GM21576 (cell line): Measurements from ENCODE around the gene ITPR1.

Source experiments
- ATAC-seq: cut with Tn5 transposase; IDR thresholded peaks from one replicate; pipeline ENCODE4 v1.9.1; 2021; ENCODE audit warnings: mild to moderate bottlenecking, moderate library complexity; ENCODE audit not compliant: unreplicated experiment

ITPR1 gene

GRCh38 chr3:4770561-4770960 lies 277.4 kb downstream of the ITPR1 start:
- ATAC-seq: no peak

DNA sequence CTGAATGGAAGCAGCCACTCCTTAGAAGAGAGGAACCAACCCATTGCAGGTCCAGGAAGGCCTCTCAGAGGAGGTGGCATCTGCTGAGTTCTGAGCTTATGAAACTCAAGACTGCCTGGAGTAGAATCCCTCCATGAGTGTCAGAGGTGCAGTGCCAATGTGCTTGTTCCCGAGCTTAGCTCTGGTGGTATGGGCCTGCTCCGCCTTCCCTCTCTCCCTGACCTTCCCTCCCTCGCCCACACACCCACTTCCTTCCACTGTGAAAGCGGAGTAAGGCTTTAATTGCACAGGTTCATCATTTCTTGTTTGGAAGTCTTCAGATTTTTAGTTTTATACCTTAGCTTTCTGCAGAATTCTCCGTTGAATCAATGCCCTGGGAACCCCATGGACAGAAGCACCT lies 278.1 kb downstream of the ITPR1 start:
- ATAC-seq: no peak

- no peak for ATAC-seq
These were observed 279.1 kb downstream of the ITPR1 start for GRCh38 chr3:4772171-4772804.

DNA sequence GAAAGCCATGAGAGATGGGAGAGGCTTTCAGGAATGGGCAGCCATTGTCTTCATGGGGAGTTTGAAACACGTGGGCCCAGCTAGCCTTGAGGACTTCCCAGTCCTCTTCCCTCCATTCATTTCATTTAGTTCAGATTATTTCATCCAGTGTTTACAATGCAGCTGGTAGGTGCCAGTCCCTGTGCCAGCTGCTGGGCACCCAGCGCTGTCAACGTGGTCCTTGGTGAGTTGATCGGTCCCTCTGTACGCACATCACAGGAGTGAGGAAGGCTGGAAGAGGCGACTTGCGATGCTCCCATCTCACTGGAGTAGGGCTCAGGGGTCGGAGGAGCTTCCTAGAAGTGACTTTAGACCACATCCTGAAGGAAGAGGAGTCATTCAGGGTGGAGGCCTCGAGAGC lies 279.7 kb downstream of the ITPR1 start:
- no peak for ATAC-seq

DNA sequence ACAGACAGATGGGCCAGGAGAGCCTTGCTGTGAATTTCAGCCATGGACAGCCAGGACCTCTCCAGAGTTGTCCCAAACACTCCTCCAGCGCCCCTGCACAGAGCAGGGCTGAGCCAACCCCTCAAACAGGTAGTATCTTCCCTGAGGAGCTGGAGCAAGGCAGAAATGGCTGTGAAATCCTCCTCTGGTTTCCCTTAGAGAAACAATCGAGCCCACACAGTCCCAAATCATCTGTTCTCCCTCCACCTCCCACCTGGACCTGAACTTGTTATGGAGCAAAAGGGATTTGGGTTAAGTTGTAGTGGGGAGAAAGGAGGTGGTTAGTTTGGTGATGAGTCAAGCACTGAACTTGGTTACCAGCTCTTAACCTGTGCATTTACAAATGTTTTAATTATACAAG lies 280.4 kb downstream of the ITPR1 start:
- ATAC-seq: no peak

DNA sequence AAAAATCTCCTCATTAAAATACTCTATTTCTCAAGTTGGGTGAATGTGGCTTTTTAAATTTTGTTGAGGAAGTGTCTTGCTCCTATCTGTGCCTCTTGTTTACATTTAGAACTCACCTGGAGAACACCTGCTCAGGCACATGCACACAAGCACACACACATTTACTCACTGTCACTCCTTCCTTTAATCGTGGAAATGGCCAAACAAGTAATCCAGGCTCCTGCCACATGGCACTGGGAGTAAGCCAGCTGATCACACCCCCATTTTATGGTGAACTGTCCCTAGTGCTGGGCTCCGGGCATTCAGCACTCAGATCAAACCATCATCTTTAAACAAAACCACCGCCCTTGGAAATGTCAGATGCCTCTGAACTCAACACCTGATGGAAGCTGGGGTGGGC lies 281.4 kb downstream of the ITPR1 start:
- no peak for ATAC-seq

- ATAC-seq: peak; percentile 46
These were observed 283.3 kb downstream of the ITPR1 start for GRCh38 chr3:4776399-4776979.

DNA sequence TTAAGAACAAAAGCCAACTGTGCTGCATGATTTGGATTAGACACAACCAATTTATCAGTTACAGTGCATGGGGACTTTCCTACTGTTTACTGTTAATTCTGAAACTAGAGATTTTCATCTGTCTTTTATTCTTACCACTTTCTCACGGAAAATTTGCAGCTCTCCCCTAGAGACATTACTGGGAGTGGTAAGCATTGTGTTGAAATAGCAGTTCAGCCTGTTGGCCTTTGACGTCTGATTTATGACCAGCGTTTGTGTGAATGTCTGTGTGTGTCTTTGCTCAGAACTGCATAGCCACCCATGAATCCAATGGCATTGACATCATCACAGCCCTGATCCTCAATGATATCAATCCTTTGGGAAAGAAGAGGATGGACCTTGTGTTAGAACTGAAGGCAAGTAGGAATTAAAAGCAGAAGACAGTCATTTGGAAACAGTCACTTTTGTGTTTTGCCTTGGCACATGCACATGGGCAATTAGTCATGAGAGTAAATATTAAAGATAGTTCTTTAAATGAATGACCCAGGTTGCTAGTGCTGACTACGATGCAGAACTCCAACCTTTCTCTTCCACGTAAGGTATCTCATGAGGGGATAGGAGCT lies 283.9 kb downstream of the ITPR1 start:
- peak; percentile 78 for ATAC-seq

DNA sequence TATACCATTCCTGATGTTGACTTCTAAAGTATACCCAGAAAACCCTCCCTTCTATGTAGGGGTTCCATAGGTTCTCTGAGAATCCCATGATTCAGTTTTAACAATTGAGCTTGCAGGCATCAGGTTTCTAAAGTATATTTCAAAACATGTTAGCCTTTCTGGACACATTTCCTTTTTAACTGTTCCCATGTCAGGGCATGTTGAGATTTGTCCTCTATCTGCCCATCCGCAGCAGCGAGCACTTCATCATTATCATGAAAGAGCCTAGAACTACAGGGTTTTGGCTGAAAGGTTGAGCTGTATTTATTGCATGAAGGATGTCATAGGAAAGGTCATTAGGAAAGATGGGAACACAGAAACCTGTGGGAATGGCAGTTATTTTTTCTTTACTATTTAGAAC lies 285.0 kb downstream of the ITPR1 start:
- ATAC-seq: no peak

GRCh38 chr3:4778740-4779139 lies 285.6 kb downstream of the ITPR1 start:
- ATAC-seq: no peak

GRCh38 chr3:4780545-4780957 lies 287.4 kb downstream of the ITPR1 start:
- ATAC-seq: no peak

- ATAC-seq: no peak
These were observed 288.9 kb downstream of the ITPR1 start for GRCh38 chr3:4782095-4782494.

- ATAC-seq: no peak
These were observed 292.4 kb downstream of the ITPR1 start for GRCh38 chr3:4785551-4785950.

GRCh38 chr3:4786431-4786830 lies 293.3 kb downstream of the ITPR1 start:
- ATAC-seq: no peak

- no peak for ATAC-seq
These were observed 298.2 kb downstream of the ITPR1 start for GRCh38 chr3:4791358-4791757.

GRCh38 chr3:4793311-4793710 lies 300.2 kb downstream of the ITPR1 start:
- no peak for ATAC-seq

DNA sequence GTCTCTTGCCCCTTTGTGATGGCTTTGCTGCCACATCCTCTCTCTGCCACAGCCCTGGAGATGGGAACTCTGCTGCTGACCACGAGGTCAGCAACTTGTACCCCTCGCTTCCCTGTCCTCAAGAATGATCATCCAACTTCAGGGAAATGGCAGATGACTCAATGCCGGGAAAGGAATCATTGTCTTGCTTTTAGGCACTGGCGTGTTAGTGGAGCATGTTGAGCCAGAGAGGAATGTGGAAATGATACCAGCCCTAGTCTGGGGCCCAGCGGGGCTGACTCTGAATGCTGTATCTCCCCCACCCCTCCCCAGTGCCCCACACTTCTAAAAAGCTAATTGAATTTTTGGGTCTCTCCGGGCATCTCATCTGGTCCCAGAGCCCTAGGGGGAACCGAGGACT lies 301.2 kb downstream of the ITPR1 start:
- no peak for ATAC-seq

- no peak for ATAC-seq
These were observed 301.6 kb downstream of the ITPR1 start for GRCh38 chr3:4794798-4795197.

- ATAC-seq: no peak
These were observed 302.8 kb downstream of the ITPR1 start for GRCh38 chr3:4795905-4796304.

- ATAC-seq: no peak
These were observed 304.1 kb downstream of the ITPR1 start for GRCh38 chr3:4797201-4797705.

- ATAC-seq: no peak
These were observed 306.4 kb downstream of the ITPR1 start for GRCh38 chr3:4799266-4800256.
